ENCODE data around the gene SPAG16. TPM values are rescaled to one million over a fixed set of nuclear protein-coding genes. Genes with fewer than 3 reads are reported as not detected.
A peak's percentile ranks its signal among the peaks of the same experiment; 100 is the strongest.

The SPAG16 gene
- polyA plus RNA-seq, 2 of the 4 experiments (the other 2 are of a cell fraction): 19.1 to 27.6 TPM

DNA sequence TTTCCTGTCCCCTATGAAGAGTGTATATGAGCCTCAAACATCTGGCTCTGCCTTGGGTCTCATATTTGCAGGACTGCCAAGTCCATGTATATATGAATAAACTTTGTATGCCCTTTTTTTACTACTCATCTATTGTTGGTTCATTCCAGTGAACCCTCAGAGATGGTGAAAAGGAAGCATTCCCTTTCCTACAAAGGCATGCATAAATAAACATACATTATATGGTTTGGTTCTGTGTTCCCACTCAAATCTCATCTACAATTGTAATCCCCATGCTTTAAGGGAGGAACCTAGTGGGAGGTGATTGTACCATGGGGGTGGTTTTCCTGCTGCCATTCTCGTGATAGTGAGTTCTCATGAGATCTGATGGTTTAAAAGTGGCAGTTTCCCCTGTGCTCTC lies 534.2 kb downstream of the SPAG16 start:
- TF ChIP-seq, protein P1, sequence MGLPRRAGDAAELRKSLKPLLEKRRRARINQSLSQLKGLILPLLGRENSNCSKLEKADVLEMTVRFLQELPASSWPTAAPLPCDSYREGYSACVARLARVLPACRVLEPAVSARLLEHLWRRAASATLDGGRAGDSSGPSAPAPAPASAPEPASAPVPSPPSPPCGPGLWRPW (IDR thresholded peaks at IDR 0.05): no peak
- TF ChIP-seq POLR2A (IDR thresholded peaks at IDR 0.05; ENCODE audit: low read length): no peak
- TF ChIP-seq BHLHE40 (IDR thresholded peaks at IDR 0.05; ENCODE audit: low read depth, low read length): no peak
- TF ChIP-seq SREBF2 (IDR thresholded peaks at IDR 0.05): no peak
- TF ChIP-seq, protein P2, sequence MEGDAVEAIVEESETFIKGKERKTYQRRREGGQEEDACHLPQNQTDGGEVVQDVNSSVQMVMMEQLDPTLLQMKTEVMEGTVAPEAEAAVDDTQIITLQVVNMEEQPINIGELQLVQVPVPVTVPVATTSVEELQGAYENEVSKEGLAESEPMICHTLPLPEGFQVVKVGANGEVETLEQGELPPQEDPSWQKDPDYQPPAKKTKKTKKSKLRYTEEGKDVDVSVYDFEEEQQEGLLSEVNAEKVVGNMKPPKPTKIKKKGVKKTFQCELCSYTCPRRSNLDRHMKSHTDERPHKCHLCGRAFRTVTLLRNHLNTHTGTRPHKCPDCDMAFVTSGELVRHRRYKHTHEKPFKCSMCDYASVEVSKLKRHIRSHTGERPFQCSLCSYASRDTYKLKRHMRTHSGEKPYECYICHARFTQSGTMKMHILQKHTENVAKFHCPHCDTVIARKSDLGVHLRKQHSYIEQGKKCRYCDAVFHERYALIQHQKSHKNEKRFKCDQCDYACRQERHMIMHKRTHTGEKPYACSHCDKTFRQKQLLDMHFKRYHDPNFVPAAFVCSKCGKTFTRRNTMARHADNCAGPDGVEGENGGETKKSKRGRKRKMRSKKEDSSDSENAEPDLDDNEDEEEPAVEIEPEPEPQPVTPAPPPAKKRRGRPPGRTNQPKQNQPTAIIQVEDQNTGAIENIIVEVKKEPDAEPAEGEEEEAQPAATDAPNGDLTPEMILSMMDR (IDR thresholded peaks at IDR 0.05): no peak
- TF ChIP-seq, protein P3, sequence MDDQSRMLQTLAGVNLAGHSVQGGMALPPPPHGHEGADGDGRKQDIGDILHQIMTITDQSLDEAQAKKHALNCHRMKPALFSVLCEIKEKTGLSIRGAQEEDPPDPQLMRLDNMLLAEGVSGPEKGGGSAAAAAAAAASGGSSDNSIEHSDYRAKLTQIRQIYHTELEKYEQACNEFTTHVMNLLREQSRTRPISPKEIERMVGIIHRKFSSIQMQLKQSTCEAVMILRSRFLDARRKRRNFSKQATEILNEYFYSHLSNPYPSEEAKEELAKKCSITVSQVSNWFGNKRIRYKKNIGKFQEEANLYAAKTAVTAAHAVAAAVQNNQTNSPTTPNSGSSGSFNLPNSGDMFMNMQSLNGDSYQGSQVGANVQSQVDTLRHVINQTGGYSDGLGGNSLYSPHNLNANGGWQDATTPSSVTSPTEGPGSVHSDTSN (IDR thresholded peaks at IDR 0.05): no peak
- TF ChIP-seq ZC3H11A (IDR thresholded peaks at IDR 0.05): no peak
- TF ChIP-seq EHF (CRISPR knock-in tag; IDR thresholded peaks at IDR 0.05): no peak
- no peak for TF ChIP-seq GATA3 (IDR thresholded peaks at IDR 0.05; ENCODE audit: borderline replicate concordance)
- TF ChIP-seq CBX2 (IDR thresholded peaks at IDR 0.05; ENCODE audit: borderline replicate concordance, low read depth): no peak
- no peak overlapping the region for H3K4me3 ChIP-seq
- no peak overlapping the region for H3K27ac ChIP-seq
- H3K4me1 ChIP-seq: no peaks in the 10 kb centered on the region
- no peak for DNase-seq (ENCODE audit: low read depth in 1 of 2, low spot score in 1 of 2)
- ATAC-seq: no peak
- FAIRE-seq: no peak
- H3K4me2 ChIP-seq: no peak overlapping the region
- H3K9me3 ChIP-seq: no peaks in the 10 kb centered on the region
- POLR2A ChIA-PET: no interaction called here
- WGBS (ENCODE audit: missing lambda C conversion rate): 14% methylated on average over 1 of the region's 1 CpG
- CTCF ChIA-PET: no interaction called here

DNA sequence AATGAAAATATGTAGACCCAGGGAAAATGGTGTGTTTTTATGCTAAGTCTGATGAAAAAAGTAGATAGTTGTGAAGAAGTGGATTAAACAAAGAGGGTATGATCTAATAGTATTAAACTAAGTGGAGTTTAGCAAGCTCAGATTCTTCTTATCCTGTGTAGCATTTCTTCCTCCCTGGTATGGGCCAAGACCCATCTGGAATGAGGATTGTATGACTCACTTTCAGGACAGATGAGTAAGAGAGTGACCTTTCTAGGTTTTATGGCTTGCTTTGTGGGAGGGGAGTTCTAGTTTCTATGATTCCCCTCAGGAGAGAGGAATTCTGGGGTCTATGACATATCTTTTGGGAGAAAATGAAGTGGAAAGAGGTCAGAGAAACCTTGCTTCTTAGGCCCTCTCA lies 550.1 kb downstream of the SPAG16 start:
- TF ChIP-seq FOSL2 (IDR thresholded peaks at IDR 0.05) (peak; percentile 72), FOSL2 (CRISPR knock-in tag; IDR thresholded peaks at IDR 0.05) (peak; percentile 66), JUNB (IDR thresholded peaks at IDR 0.05) (peak; percentile 53), RNF2 (IDR thresholded peaks at IDR 0.05; ENCODE audit: borderline replicate concordance, low read depth) (no peak)
- H3K4me2 ChIP-seq: peak overlapping the region; percentile 29
- DNase-seq (ENCODE audit: low read depth in 1 of 2, low spot score in 1 of 2) (peak; percentile 3 to 55), FAIRE-seq (no peak), ATAC-seq (peak; percentile 87 to 89; a peak in 5 of 6 replicates)
- no peaks in the 10 kb centered on the region; the same call in 2 of the 3 replicates for H3K9me3 ChIP-seq
- CTCF ChIA-PET: no interaction called here
- peak overlapping the region in 1 of 2 experiments; percentile 55; a peak in 4 of 6 replicates for H3K27ac ChIP-seq
- H3K4me1 ChIP-seq: peaks cover 17% of the 10 kb centered on the region; the same call in 2 of the 3 replicates
- H3K4me3 ChIP-seq: no peak overlapping the region
- POLR2A ChIA-PET: interaction anchor here (0.6 kb wide), 1 partner anchor 11 kb away, joined by 3 read pairs; no protein-coding TSS in a partner anchor

DNA sequence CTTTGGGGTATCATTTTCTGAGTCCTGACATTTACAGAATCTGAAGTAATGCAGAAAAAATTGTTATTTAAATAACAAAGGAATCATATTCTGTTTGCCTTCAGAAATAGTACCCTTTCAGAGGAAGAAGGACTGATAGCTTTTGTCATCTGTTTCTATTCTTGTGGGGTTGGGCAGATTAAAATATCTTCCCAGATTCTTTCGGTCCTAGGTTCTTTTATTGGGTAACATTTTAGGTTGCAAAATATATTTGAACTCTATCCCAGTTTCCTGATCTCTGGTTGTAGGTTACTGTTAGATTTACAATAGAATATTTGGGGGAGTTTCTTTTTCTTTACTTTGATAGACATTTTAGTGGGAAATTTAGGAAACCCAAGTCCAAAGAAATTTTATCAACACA lies 550.5 kb downstream of the SPAG16 start:
- Histone ChIP-seq H3K4me3 (no peak overlapping the region), H3K4me1 (peaks cover 17% of the 10 kb centered on the region; the same call in 2 of the 3 replicates), H3K9me3 (no peaks in the 10 kb centered on the region), H3K27ac (peak overlapping the region in 1 of 2 experiments; percentile 55; a peak in 3 of 6 replicates), H3K4me2 (peak overlapping the region; percentile 29)
- ChIA-PET POLR2A (interaction anchor here (0.6 kb wide), 1 partner anchor 11 kb away, joined by 3 read pairs; no protein-coding TSS in a partner anchor), CTCF (no interaction called here)
- DNase-seq (ENCODE audit: low read depth in 1 of 2, low spot score in 1 of 2) (no peak), FAIRE-seq (no peak), ATAC-seq (peak in 1 of 2 experiments; percentile 19; a peak in 1 of 6 replicates)
- TF ChIP-seq HOXB13 (CRISPR knock-in tag; IDR thresholded peaks at IDR 0.05; ENCODE audit: low read depth): no peak
- TF ChIP-seq JUNB (IDR thresholded peaks at IDR 0.05): peak; percentile 11; the same call in 1 of the 2 replicates
- peak in 1 of 2 experiments; percentile 75; a peak in 3 of 4 replicates for TF ChIP-seq CEBPB (IDR thresholded peaks at IDR 0.05)
- 9% methylated on average over 1 of the region's 1 CpG for WGBS (ENCODE audit: missing lambda C conversion rate)

DNA sequence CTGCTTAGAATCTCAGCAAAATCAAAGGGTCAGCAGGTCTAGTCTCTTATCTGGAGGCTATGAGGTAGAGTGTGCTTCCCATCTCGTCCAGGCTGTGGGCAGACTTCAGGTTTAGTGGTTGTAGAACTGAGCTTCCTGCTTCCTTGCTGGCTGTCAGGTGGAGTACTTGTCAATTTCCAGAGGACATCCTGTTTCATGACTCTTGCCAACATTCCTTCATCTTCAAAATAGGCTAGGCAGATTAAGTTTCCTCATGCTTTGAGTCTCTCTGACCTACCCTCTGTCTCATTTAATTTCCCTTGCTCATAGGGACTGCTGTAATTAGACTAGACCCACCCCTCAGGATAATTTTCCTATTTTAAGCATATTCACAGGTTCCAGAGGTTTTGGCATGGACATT lies 562.6 kb downstream of the SPAG16 start:
- ChIA-PET POLR2A (no interaction called here), CTCF (no interaction called here)
- DNase-seq (ENCODE audit: low read depth in 1 of 2, low spot score in 1 of 2) (no peak), ATAC-seq (no peak), FAIRE-seq (no peak)
- H3K4me2 ChIP-seq: no peak overlapping the region
- 6% methylated on average over 1 of the region's 1 CpG for WGBS (ENCODE audit: missing lambda C conversion rate)
- no peaks in the 10 kb centered on the region for H3K9me3 ChIP-seq
- no peak overlapping the region for H3K4me3 ChIP-seq
- H3K27ac ChIP-seq: no peak overlapping the region
- no peak for TF ChIP-seq CEBPB (IDR thresholded peaks at IDR 0.05)
- TF ChIP-seq RFX5 (IDR thresholded peaks at IDR 0.05): no peak
- TF ChIP-seq FOSL2 (IDR thresholded peaks at IDR 0.05): no peak
- no peak for TF ChIP-seq FOSL2 (CRISPR knock-in tag; IDR thresholded peaks at IDR 0.05)
- TF ChIP-seq, protein P4, sequence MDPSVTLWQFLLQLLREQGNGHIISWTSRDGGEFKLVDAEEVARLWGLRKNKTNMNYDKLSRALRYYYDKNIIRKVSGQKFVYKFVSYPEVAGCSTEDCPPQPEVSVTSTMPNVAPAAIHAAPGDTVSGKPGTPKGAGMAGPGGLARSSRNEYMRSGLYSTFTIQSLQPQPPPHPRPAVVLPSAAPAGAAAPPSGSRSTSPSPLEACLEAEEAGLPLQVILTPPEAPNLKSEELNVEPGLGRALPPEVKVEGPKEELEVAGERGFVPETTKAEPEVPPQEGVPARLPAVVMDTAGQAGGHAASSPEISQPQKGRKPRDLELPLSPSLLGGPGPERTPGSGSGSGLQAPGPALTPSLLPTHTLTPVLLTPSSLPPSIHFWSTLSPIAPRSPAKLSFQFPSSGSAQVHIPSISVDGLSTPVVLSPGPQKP (IDR thresholded peaks at IDR 0.05; ENCODE audit: low read depth, low read length): no peak
- no peak for TF ChIP-seq POLR2A (IDR thresholded peaks at IDR 0.05; ENCODE audit: low read length)
- TF ChIP-seq KDM5A (IDR thresholded peaks at IDR 0.05): no peak
- TF ChIP-seq TP53 (CRISPR knock-in tag; IDR thresholded peaks at IDR 0.05): no peak
- TF ChIP-seq, protein P1 (IDR thresholded peaks at IDR 0.05): no peak
- no peak for TF ChIP-seq CHD2 (IDR thresholded peaks at IDR 0.05; ENCODE audit: low read length, partially characterized antibody)
- TF ChIP-seq, protein P5, sequence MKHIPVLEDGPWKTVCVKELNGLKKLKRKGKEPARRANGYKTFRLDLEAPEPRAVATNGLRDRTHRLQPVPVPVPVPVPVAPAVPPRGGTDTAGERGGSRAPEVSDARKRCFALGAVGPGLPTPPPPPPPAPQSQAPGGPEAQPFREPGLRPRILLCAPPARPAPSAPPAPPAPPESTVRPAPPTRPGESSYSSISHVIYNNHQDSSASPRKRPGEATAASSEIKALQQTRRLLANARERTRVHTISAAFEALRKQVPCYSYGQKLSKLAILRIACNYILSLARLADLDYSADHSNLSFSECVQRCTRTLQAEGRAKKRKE (CRISPR knock-in tag; IDR thresholded peaks at IDR 0.05; ENCODE audit: low read depth): no peak
- TF ChIP-seq PHF8 (IDR thresholded peaks at IDR 0.05; ENCODE audit: borderline replicate concordance, low read depth): no peak
- TF ChIP-seq CBX8 (IDR thresholded peaks at IDR 0.05): no peak
- TF ChIP-seq NFE2L2 (conservative IDR thresholded peaks at IDR 0.05; ENCODE audit: low read length): no peak
- TF ChIP-seq HOXB13 (CRISPR knock-in tag; IDR thresholded peaks at IDR 0.05; ENCODE audit: low read depth): no peak
- TF ChIP-seq EHF (CRISPR knock-in tag; IDR thresholded peaks at IDR 0.05): no peak
- H3K4me1 ChIP-seq: no peaks in the 10 kb centered on the region

Measured in A549 (cell line).